Measurements from ENCODE around the gene TMEM154.

DNA sequence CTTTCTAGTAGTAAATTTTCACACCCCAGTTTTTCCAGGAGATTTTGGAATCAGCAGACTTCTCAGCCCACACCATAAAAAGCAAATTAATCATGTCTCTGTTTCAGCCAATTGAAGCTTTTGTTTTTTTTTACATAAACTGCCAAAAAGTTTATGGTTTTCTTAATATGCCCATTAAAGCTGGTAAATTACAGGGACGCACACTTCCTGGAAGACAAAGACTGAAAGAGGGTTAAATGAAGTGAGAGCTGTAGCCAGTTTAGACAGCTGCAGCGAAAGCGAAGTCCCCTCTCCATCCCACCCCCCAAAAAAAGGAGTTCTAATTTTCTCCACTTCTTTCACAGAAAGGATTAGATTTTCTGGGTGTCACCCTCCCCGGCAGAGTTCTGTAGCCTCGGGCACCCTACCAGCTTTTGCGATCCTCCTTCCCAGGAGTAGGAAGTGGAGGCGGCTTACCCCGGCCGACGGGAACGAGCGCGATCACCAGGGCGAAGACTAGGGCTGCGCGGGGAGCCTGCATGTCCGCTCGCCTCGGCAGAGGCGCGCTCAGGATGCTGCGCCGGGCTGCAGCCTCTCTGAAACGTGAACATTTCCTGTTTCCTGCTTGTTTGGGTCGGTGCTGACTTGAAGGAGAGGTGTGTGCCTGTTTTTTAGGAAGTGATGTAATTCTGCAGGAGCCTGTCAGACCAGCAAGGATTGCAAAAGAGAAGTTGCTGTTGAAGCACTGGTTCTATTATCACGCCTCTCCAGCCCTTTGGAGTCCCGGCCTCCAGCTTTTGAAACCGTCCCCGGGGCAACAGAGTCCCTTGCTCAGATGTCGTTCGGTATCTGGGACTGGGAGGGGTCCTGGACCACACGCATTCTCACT is at the start of gene TMEM154:
- TF ChIP-seq, protein P1, sequence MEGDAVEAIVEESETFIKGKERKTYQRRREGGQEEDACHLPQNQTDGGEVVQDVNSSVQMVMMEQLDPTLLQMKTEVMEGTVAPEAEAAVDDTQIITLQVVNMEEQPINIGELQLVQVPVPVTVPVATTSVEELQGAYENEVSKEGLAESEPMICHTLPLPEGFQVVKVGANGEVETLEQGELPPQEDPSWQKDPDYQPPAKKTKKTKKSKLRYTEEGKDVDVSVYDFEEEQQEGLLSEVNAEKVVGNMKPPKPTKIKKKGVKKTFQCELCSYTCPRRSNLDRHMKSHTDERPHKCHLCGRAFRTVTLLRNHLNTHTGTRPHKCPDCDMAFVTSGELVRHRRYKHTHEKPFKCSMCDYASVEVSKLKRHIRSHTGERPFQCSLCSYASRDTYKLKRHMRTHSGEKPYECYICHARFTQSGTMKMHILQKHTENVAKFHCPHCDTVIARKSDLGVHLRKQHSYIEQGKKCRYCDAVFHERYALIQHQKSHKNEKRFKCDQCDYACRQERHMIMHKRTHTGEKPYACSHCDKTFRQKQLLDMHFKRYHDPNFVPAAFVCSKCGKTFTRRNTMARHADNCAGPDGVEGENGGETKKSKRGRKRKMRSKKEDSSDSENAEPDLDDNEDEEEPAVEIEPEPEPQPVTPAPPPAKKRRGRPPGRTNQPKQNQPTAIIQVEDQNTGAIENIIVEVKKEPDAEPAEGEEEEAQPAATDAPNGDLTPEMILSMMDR (conservative IDR thresholded peaks at IDR 0.05): no peak
- TF ChIP-seq EZH2 (IDR thresholded peaks at IDR 0.05; ENCODE audit: low read depth): no peak
